ENCODE results near the gene PKNOX2. TPM values are rescaled to one million over a fixed set of nuclear protein-coding genes. Genes with fewer than 3 reads are reported as not detected.

The PKNOX2 gene
- polyA plus RNA-seq, 2 of the 4 experiments (the other 2 are of a cell fraction) = not detected

- WGBS (ENCODE audit: missing lambda C conversion rate) = 58% methylated on average over 9 of the region's 9 CpGs
Measured at GRCh38 chr11:125359130-125359529, 194.6 kb downstream of the PKNOX2 start.

GRCh38 chr11:125360066-125360465 is 195.5 kb downstream of the PKNOX2 start:
- Histone ChIP-seq H3K4me2 (no peak overlapping the region), H3K4me3 (no peak overlapping the region), H3K9me3 (no peaks in the 10 kb centered on the region), H3K4me1 (no peaks in the 10 kb centered on the region), H3K27ac (no peak overlapping the region)
- WGBS (ENCODE audit: missing lambda C conversion rate) = 55% methylated on average over 6 of the region's 7 CpGs
- no peak for ATAC-seq
- POLR2A ChIA-PET = no interaction called here
- TF ChIP-seq TP53 (CRISPR knock-in tag; IDR thresholded peaks at IDR 0.05) (no peak), HMGXB4 (CRISPR knock-in tag; IDR thresholded peaks at IDR 0.05; ENCODE audit: borderline replicate concordance) (no peak), KDM1A (IDR thresholded peaks at IDR 0.05; ENCODE audit: low read depth) (no peak), JUN (IDR thresholded peaks at IDR 0.05) (no peak), CBX2 (IDR thresholded peaks at IDR 0.05; ENCODE audit: borderline replicate concordance, low read depth) (no peak), FOSB (CRISPR knock-in tag; IDR thresholded peaks at IDR 0.05) (no peak), HOXB13 (CRISPR knock-in tag; IDR thresholded peaks at IDR 0.05; ENCODE audit: low read depth) (no peak), PHF8 (IDR thresholded peaks at IDR 0.05; ENCODE audit: borderline replicate concordance, low read depth) (no peak), CHD4 (IDR thresholded peaks at IDR 0.05; ENCODE audit: borderline replicate concordance) (no peak), RAD21 (conservative IDR thresholded peaks at IDR 0.05 in 1 of 2, IDR thresholded peaks at IDR 0.05 in 1 of 2) (no peak), ZSCAN20 (CRISPR knock-in tag; IDR thresholded peaks at IDR 0.05) (no peak), RFX5 (IDR thresholded peaks at IDR 0.05) (no peak)
- CTCF ChIA-PET = no interaction called here
- FAIRE-seq = no peak
- no peak for DNase-seq (ENCODE audit: low read depth in 1 of 2, low spot score in 1 of 2)

More at GRCh38 chr11:125359130-125359529, 194.6 kb downstream of the PKNOX2 start:
- no peak overlapping the region for H3K4me2 ChIP-seq
- no peaks in the 10 kb centered on the region for H3K4me1 ChIP-seq
- DNase-seq (ENCODE audit: low read depth in 1 of 2, low spot score in 1 of 2) (no peak), FAIRE-seq (no peak), ATAC-seq (no peak)
- no peaks in the 10 kb centered on the region for H3K9me3 ChIP-seq
- no peak overlapping the region for H3K27ac ChIP-seq
- CTCF ChIA-PET = interaction anchor here (0.6 to 0.8 kb wide), 2 partner anchors 14 to 1661 kb away, joined by 3 to 5 read pairs; no protein-coding TSS in a partner anchor
- POLR2A ChIA-PET = no interaction called here
- TF ChIP-seq NFE2L2 (conservative IDR thresholded peaks at IDR 0.05; ENCODE audit: low read length) (no peak), ZC3H11A (IDR thresholded peaks at IDR 0.05) (no peak), MYC (IDR thresholded peaks at IDR 0.05; ENCODE audit: borderline replicate concordance, low read length) (no peak), POLR2A (IDR thresholded peaks at IDR 0.05; ENCODE audit: low read length) (no peak), HMGXB4 (CRISPR knock-in tag; IDR thresholded peaks at IDR 0.05; ENCODE audit: borderline replicate concordance) (no peak), NR3C1 (IDR thresholded peaks at IDR 0.05) (no peak)
- TF ChIP-seq, protein P1, sequence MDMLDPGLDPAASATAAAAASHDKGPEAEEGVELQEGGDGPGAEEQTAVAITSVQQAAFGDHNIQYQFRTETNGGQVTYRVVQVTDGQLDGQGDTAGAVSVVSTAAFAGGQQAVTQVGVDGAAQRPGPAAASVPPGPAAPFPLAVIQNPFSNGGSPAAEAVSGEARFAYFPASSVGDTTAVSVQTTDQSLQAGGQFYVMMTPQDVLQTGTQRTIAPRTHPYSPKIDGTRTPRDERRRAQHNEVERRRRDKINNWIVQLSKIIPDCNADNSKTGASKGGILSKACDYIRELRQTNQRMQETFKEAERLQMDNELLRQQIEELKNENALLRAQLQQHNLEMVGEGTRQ (IDR thresholded peaks at IDR 0.05) = no peak
- no peak overlapping the region for H3K4me3 ChIP-seq

GRCh38 chr11:125364121-125364826 is 199.7 kb downstream of the PKNOX2 start:
- peak; percentile 54 to 56; a peak in 3 of 6 replicates for ATAC-seq
- no peak for TF ChIP-seq ZSCAN20 (CRISPR knock-in tag; IDR thresholded peaks at IDR 0.05)
- TF ChIP-seq HDAC2 (IDR thresholded peaks at IDR 0.05) = no peak
- TF ChIP-seq RARB (CRISPR knock-in tag; IDR thresholded peaks at IDR 0.05) = no peak
- no peak for TF ChIP-seq TP53 (CRISPR knock-in tag; IDR thresholded peaks at IDR 0.05)
- TF ChIP-seq, protein P1 (IDR thresholded peaks at IDR 0.05) = no peak
- no peak for TF ChIP-seq JUN (IDR thresholded peaks at IDR 0.05)
- ChIA-PET CTCF (interaction anchor here (0.7 to 2.0 kb wide), 5 partner anchors 16 to 40 kb away, joined by 3 to 8 read pairs (median 3); no protein-coding TSS in a partner anchor), POLR2A (no interaction called here)
- Histone ChIP-seq H3K4me3 (no peak overlapping the region), H3K4me2 (no peak overlapping the region), H3K4me1 (no peaks in the 10 kb centered on the region), H3K27ac (no peak overlapping the region), H3K9me3 (no peaks in the 10 kb centered on the region)
- DNase-seq (ENCODE audit: low read depth in 1 of 2, low spot score in 1 of 2) = no peak
- WGBS (ENCODE audit: missing lambda C conversion rate) = 17% methylated on average over 11 of the region's 11 CpGs
- FAIRE-seq = no peak

Measured in A549 (cell line).